Measurements from ENCODE around the gene PRRT1.
"Not testable (repeated sequence)": the region's sequence is repeated elsewhere in the genome, so short reads cannot be mapped to it uniquely, and the experiment has no call there.

PRRT1 gene

GRCh38 chr6:32187725-32188380 lies 36.1 kb upstream of the PRRT1 start:
- not testable (repeated sequence) for DNase-seq

GRCh38 chr6:32187009-32187709 lies 35.4 kb upstream of the PRRT1 start:
- DNase-seq: no peak

- DNase-seq: not testable (repeated sequence)
Measured at GRCh38 chr6:32186151-32186840, 34.6 kb upstream of the PRRT1 start.

GRCh38 chr6:32185681-32186131 lies 34.0 kb upstream of the PRRT1 start:
- peak; percentile 77 for DNase-seq

- no peak for DNase-seq
Measured at GRCh38 chr6:32184084-32184640, 32.4 kb upstream of the PRRT1 start, which contains the start of gene AGER. AGER (minus strand) TSS chr6:32184253; CDS start chr6:32184222, 31 bp downstream.

GRCh38 chr6:32183483-32184083 lies 31.8 kb upstream of the PRRT1 start:
- no peak for DNase-seq

- DNase-seq: no peak
Measured at GRCh38 chr6:32183030-32183429, 31.3 kb upstream of the PRRT1 start.

GRCh38 chr6:32182555-32182981 lies 30.8 kb upstream of the PRRT1 start:
- no peak for DNase-seq

GRCh38 chr6:32181915-32182529 lies 30.3 kb upstream of the PRRT1 start:
- no peak for DNase-seq

GRCh38 chr6:32181148-32181702 lies 29.5 kb upstream of the PRRT1 start:
- DNase-seq: no peak

GRCh38 chr6:32179766-32180405 lies 28.1 kb upstream of the PRRT1 start:
- no peak for DNase-seq

GRCh38 chr6:32178547-32179440 lies 27.1 kb upstream of the PRRT1 start:
- no peak for DNase-seq

- DNase-seq: peak; percentile 93
Measured at GRCh38 chr6:32177788-32178546, 26.2 kb upstream of the PRRT1 start, which contains the start of gene RNF5. RNF5 (plus strand) TSS chr6:32178405; CDS start chr6:32178512, 107 bp downstream.

- peak; percentile 49 for DNase-seq
Measured at GRCh38 chr6:32177183-32177787, 25.5 kb upstream of the PRRT1 start.

- no peak for DNase-seq
Measured at GRCh38 chr6:32176476-32177182, 24.9 kb upstream of the PRRT1 start.

- peak; percentile 98 for DNase-seq
Measured at GRCh38 chr6:32175711-32176475, 24.2 kb upstream of the PRRT1 start, which contains the start of gene AGPAT1. AGPAT1 (minus strand) TSS chr6:32176084; CDS start chr6:32171496, 4,588 bp downstream.

- no peak for DNase-seq
Measured at GRCh38 chr6:32175322-32175710, 23.6 kb upstream of the PRRT1 start.

- DNase-seq: no peak
Measured at GRCh38 chr6:32174416-32174815, 22.7 kb upstream of the PRRT1 start.
